WERI-Rb-1 (cell line): Measurements from ENCODE around the gene RAB36.

ENCODE experiments used
- DNase-seq: peaks from one replicate; pipeline ENCODE4 v3.0.0-alpha.2; 2020
- H3K27ac ChIP-seq: fragments of 250-450 bp; sonication (Bioruptor Pico); 2 replicates; pipeline ENCODE4 v1.5.1; 2020; ENCODE audit warnings: mild to moderate bottlenecking, moderate library complexity
- H3K27me3 ChIP-seq: fragments of 250-450 bp; sonication (Bioruptor Pico); 2 replicates; pipeline ENCODE4 v1.5.1; 2021; ENCODE audit warnings: mild to moderate bottlenecking, low read depth, moderate library complexity; ENCODE audit not compliant: insufficient read depth, severe bottlenecking
- H3K36me3 ChIP-seq: fragments of 250-450 bp; sonication (Bioruptor Pico); 2 replicates; pipeline ENCODE4 v1.5.1; 2020; ENCODE audit warnings: mild to moderate bottlenecking, moderate library complexity
- H3K4me3 ChIP-seq: 2 replicates; pipeline ENCODE4 v1.5.1; 2011; ENCODE audit warnings: low read depth, mild to moderate bottlenecking, control low read depth, low read length
- H3K9me3 ChIP-seq: fragments of 250-450 bp; sonication (Bioruptor Pico); 2 replicates; pipeline ENCODE4 v1.5.1; 2021; ENCODE audit warnings: mild to moderate bottlenecking, moderate library complexity; ENCODE audit not compliant: severe bottlenecking
- TF ChIP-seq, protein P1 (sequence below): IDR thresholded peaks from 2 replicates; pipeline ENCODE4 v1.5.1; 2011; ENCODE audit warnings: low read depth, mild to moderate bottlenecking, control low read depth, inconsistent platforms, low read length

The RAB36 gene, protein sequence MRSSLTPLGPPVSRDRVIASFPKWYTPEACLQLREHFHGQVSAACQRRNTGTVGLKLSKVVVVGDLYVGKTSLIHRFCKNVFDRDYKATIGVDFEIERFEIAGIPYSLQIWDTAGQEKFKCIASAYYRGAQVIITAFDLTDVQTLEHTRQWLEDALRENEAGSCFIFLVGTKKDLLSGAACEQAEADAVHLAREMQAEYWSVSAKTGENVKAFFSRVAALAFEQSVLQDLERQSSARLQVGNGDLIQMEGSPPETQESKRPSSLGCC

GRCh38 chr22:23144932-23145877 lies at the start of gene RAB36:
Gene RAB36 (plus strand): TSS chr22:23145477. CDS start chr22:23146617, 1,140 bp downstream.
- Histone ChIP-seq H3K36me3 (no peaks in the 10 kb centered on the region), H3K27me3 (no peaks in the 10 kb centered on the region), H3K9me3 (no peaks in the 10 kb centered on the region), H3K27ac (no peak within 1 kb of the TSS), H3K4me3 (no peak within 1 kb of the TSS)
- peak; percentile 44 for DNase-seq
- TF ChIP-seq, protein P1, sequence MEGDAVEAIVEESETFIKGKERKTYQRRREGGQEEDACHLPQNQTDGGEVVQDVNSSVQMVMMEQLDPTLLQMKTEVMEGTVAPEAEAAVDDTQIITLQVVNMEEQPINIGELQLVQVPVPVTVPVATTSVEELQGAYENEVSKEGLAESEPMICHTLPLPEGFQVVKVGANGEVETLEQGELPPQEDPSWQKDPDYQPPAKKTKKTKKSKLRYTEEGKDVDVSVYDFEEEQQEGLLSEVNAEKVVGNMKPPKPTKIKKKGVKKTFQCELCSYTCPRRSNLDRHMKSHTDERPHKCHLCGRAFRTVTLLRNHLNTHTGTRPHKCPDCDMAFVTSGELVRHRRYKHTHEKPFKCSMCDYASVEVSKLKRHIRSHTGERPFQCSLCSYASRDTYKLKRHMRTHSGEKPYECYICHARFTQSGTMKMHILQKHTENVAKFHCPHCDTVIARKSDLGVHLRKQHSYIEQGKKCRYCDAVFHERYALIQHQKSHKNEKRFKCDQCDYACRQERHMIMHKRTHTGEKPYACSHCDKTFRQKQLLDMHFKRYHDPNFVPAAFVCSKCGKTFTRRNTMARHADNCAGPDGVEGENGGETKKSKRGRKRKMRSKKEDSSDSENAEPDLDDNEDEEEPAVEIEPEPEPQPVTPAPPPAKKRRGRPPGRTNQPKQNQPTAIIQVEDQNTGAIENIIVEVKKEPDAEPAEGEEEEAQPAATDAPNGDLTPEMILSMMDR, result no peak

DNA sequence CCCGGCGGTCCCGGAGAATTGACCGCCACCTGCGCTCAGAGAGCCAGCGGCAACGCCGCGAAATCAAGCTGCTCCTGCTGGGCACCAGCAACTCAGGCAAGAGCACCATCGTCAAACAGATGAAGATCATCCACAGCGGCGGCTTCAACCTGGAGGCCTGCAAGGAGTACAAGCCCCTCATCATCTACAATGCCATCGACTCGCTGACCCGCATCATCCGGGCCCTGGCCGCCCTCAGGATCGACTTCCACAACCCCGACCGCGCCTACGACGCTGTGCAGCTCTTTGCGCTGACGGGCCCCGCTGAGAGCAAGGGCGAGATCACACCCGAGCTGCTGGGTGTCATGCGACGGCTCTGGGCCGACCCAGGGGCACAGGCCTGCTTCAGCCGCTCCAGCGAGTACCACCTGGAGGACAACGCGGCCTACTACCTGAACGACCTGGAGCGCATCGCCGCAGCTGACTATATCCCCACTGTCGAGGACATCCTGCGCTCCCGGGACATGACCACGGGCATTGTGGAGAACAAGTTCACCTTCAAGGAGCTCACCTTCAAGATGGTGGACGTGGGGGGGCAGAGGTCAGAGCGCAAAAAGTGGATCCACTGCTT lies 49.4 kb upstream of the RAB36 start:
- no peak overlapping the region for H3K4me3 ChIP-seq
- H3K9me3 ChIP-seq, result no peaks in the 10 kb centered on the region
- H3K36me3 ChIP-seq, result peaks cover 48% of the 10 kb centered on the region
- no peaks in the 10 kb centered on the region for H3K27me3 ChIP-seq
- DNase-seq, result no peak
- TF ChIP-seq, protein P1, result no peak
- no peak overlapping the region for H3K27ac ChIP-seq

GRCh38 chr22:23097412-23098229 lies 47.7 kb upstream of the RAB36 start:
- TF ChIP-seq, protein P1, result no peak
- no peaks in the 10 kb centered on the region for H3K27me3 ChIP-seq
- peaks cover 57% of the 10 kb centered on the region for H3K36me3 ChIP-seq
- DNase-seq, result no peak
- H3K9me3 ChIP-seq, result no peaks in the 10 kb centered on the region
- H3K27ac ChIP-seq, result no peak overlapping the region; the same call in 1 of the 2 replicates
- no peak overlapping the region for H3K4me3 ChIP-seq

- peak; percentile 50 for DNase-seq
- Histone ChIP-seq H3K27ac (no peak overlapping the region), H3K4me3 (no peak overlapping the region), H3K36me3 (peaks cover 64% of the 10 kb centered on the region), H3K27me3 (no peaks in the 10 kb centered on the region), H3K9me3 (no peaks in the 10 kb centered on the region)
- TF ChIP-seq, protein P1, result no peak
Observed at GRCh38 chr22:23098230-23098705, 47.0 kb upstream of the RAB36 start.

DNA sequence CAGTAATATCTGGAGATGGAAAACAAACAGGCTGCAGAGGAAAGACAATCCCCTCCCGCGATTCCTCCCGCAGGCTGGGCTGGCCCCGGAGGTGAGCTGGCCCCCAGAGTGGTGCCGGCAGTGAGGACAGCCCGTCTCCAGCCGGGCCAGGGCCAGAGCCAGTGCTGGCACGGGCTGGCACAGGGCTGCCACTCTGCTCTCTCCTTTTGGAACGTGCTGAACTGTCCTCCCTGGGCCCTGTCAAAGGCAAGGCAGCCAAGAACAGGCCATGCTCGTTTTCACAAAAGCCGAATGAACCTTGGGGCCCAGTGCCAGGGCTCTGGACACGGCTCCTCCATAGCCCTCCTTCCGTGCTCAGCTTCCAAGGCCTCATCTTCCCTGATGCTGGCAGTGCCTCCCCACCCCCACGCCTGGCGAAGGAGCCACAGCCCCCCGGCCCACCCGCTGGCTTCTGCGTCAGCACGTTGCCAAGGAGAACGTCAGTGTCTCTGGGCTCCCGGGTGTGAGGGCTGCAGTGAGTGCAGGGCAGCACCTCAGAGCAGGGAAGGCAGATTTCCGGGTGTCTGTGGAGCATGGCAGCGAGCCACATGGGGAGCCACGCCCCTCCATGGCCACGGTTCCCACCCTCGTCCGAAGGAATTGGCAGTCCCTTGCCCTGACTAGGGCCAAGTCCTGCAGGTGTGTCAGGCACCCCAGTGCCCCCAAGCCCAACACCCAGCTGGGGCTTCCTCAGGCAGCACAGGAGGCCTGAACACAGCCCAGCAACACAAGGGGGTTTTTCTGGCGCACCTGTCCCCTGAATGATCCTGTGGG lies 46.4 kb upstream of the RAB36 start:
- Histone ChIP-seq H3K27ac (no peak overlapping the region), H3K27me3 (no peaks in the 10 kb centered on the region), H3K36me3 (peaks cover 64% of the 10 kb centered on the region), H3K9me3 (no peaks in the 10 kb centered on the region), H3K4me3 (no peak overlapping the region)
- TF ChIP-seq, protein P1, result no peak
- no peak for DNase-seq
